Ascending aorta (tissue), 2 donors: ENCODE measurements around the gene ITGA4. TPM values are rescaled to one million over a fixed set of nuclear protein-coding genes. Genes with fewer than 3 reads are reported as not detected.

Experiments
- DNase-seq, 2 donors: peaks; one replicate each; pipeline ENCODE4 v3.0.0-alpha.2; 2019; ENCODE audit warnings: low spot score in 2 of 2
- H3K27ac ChIP-seq, 2 donors: fragments of 200-600 bp; sonication (generic); one replicate each; pipeline ENCODE4 v1.5.1; 2016 to 2017; ENCODE audit warnings: mild to moderate bottlenecking in 1 of 2
- H3K27me3 ChIP-seq: fragments of 200-600 bp; sonication (generic); one replicate; pipeline ENCODE4 v1.5.1; 2017
- H3K36me3 ChIP-seq, 2 donors: fragments of 200-600 bp; sonication (generic); one replicate each; pipeline ENCODE4 v1.5.1; 2016
- H3K4me1 ChIP-seq, 2 donors: fragments of 200-600 bp; sonication (generic); one replicate each; pipeline ENCODE4 v1.5.1; 2016 to 2017; ENCODE audit warnings: mild to moderate bottlenecking in 1 of 2
- H3K4me3 ChIP-seq, 2 donors: fragments of 200-600 bp; sonication (generic); one replicate each; pipeline ENCODE4 v1.5.1; 2016 to 2017; ENCODE audit warnings: mild to moderate bottlenecking in 1 of 2
- H3K9me3 ChIP-seq, 2 donors: fragments of 200-600 bp; sonication (generic); one replicate each; pipeline ENCODE4 v1.5.1; 2016
- intact Hi-C: fragments of 100-400 bp; cut with DNase I; formaldehyde crosslinking; loops from one replicate; pipeline ENCODE4 v1.15.1; 2023
- total RNA-seq: library from RNA; depleted of rRNA; stranded (reverse); fragments of >200 nt; gene quantifications from one replicate; pipeline ENCODE4 v1.1.0, GENCODE V29; 2016
- TF ChIP-seq, protein P1 (sequence below), 3 experiments: fragments of 200-600 bp in 2 of 3; fragments of 450-650 bp in 1 of 3; sonication (generic) in 2 of 3; IDR thresholded peaks; one replicate each; pipeline ENCODE4 v1.5.1; 2016 to 2019; ENCODE audit warnings: antibody characterized with exemption in 3 of 3, mild to moderate bottlenecking in 1 of 3, moderate library complexity in 1 of 3

Gene ITGA4
- total RNA-seq, 1 donor from 2014 or later, result 6.6 TPM

DNA sequence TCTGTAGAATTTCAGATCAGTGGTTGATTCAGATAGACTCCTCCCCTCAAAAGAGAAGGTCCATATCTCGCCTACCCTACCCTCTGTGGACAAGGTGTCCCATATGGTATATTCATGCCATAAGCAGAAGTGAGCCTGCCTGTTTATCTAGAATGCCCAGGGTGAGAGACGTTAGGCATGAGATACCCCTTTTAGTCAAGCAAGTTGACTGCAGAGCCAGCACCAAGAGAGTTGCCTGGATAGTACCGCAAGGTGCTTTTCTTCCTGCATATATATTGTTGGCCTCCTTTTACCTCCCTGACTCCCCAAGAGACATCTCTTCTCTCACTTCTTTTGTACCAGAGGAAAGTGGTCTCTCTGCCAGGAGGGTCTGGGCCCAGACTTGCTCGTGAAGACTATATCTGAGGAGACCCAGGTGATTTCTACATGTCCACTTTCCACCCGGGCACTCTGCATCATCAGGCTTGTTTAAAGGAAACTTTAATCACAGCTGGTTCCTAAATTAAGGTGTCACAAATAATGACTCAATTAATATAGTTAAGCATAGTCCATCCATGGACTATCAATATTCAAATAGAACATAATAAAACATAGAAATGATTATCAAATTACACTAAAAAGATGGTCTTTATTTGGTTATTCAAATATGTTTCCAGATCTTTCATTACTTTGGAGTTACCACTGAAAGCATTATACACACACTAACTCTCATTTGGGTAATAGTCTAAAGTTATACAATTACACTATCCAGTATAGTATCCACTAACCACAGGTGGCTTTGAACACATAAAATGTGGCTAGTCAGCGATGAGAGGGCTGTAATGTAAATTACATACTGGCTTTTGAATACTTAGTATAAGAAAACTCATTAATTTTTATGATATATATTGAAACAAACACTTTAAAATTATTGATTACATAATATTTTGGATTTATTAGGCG lies 4.1 kb downstream of the ITGA4 start:
- Histone ChIP-seq H3K27ac (no peak overlapping the region), H3K36me3 (no peaks in the 10 kb centered on the region), H3K9me3 (no peaks in the 10 kb centered on the region), H3K4me1 (peaks cover 3 to 4% of the 10 kb centered on the region in 2 donors), H3K4me3 (no peak overlapping the region), H3K27me3 (no peaks in the 10 kb centered on the region)
- TF ChIP-seq, protein P1, sequence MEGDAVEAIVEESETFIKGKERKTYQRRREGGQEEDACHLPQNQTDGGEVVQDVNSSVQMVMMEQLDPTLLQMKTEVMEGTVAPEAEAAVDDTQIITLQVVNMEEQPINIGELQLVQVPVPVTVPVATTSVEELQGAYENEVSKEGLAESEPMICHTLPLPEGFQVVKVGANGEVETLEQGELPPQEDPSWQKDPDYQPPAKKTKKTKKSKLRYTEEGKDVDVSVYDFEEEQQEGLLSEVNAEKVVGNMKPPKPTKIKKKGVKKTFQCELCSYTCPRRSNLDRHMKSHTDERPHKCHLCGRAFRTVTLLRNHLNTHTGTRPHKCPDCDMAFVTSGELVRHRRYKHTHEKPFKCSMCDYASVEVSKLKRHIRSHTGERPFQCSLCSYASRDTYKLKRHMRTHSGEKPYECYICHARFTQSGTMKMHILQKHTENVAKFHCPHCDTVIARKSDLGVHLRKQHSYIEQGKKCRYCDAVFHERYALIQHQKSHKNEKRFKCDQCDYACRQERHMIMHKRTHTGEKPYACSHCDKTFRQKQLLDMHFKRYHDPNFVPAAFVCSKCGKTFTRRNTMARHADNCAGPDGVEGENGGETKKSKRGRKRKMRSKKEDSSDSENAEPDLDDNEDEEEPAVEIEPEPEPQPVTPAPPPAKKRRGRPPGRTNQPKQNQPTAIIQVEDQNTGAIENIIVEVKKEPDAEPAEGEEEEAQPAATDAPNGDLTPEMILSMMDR (IDR thresholded peaks at IDR 0.05), result no peak
- DNase-seq, result no peak
- intact Hi-C loops, result no loop called here

DNA sequence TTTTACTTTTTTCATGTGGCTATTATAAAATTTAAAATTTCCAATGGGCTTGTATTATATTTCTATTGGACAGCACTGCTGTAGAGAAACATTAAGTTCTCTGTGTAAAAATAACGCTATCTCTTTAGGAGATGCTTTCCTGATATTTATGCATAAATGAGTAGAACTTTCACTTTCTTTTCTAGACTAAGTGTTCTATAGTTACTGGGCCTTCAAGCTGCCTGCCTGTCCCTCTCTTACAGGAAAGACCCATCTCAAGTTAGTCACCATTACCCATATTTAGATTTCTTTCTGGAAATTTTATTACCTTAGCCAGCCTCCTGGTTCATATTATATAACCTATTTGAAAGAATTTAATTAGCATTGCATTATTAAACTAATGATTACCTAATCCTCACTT lies 4.8 kb downstream of the ITGA4 start:
- Histone ChIP-seq H3K4me3 (no peak overlapping the region), H3K9me3 (no peaks in the 10 kb centered on the region), H3K4me1 (peaks cover 2 to 4% of the 10 kb centered on the region in 2 donors), H3K36me3 (no peaks in the 10 kb centered on the region), H3K27me3 (no peaks in the 10 kb centered on the region), H3K27ac (no peak overlapping the region)
- TF ChIP-seq, protein P1 (IDR thresholded peaks at IDR 0.05), result no peak
- no peak for DNase-seq
- intact Hi-C loops, result no loop called here

DNA sequence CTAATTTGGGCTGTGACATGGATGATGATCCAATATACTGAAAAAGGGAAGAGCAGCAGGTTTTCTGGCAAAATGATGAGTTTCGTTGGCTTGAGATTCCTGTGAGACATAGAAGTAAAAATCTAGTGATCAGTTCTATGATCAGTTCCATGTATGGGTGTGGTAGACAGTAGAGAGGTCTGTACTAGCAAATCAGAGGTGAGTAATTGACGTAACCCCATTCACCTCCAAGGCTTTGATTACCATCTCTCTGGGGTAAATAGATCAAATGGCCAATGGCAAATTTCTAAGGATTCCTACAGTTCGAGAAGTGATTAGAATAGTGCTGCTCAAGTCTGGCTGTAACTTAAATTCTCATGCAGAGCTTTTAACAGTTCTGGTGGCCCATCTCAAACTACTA lies 6.4 kb downstream of the ITGA4 start:
- H3K9me3 ChIP-seq, result no peaks in the 10 kb centered on the region
- no peak for DNase-seq
- no peak overlapping the region for H3K4me3 ChIP-seq
- H3K27me3 ChIP-seq, result no peaks in the 10 kb centered on the region
- H3K36me3 ChIP-seq, result no peaks in the 10 kb centered on the region
- TF ChIP-seq, protein P1 (IDR thresholded peaks at IDR 0.05), result no peak
- H3K27ac ChIP-seq, result no peak overlapping the region
- intact Hi-C loops, result no loop called here
- H3K4me1 ChIP-seq, result no peaks in the 10 kb centered on the region

DNA sequence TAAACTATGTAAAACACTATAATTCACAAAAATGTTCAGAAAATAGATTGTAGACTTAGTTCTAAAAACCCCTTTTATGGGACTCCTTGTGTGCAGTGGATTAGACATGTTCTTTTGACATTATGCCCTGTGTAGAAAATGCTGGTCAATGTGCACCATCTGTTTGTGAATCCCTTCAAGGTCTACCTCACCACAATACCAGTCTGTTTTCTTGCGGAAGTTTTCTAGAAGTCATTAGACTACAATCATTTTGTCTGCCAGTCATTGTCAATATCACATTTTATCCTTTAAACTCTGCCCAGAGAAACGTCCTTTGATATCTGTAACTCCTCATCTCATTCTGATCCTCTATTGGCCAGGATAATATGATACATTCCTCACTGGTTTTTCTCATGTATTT lies 7.8 kb downstream of the ITGA4 start:
- no peaks in the 10 kb centered on the region for H3K4me1 ChIP-seq
- no peaks in the 10 kb centered on the region for H3K36me3 ChIP-seq
- no peak for DNase-seq
- H3K27ac ChIP-seq, result no peak overlapping the region
- H3K9me3 ChIP-seq, result no peaks in the 10 kb centered on the region
- no peak overlapping the region for H3K4me3 ChIP-seq
- no peaks in the 10 kb centered on the region for H3K27me3 ChIP-seq
- TF ChIP-seq, protein P1 (IDR thresholded peaks at IDR 0.05), result no peak
- intact Hi-C loops, result no loop called here

DNA sequence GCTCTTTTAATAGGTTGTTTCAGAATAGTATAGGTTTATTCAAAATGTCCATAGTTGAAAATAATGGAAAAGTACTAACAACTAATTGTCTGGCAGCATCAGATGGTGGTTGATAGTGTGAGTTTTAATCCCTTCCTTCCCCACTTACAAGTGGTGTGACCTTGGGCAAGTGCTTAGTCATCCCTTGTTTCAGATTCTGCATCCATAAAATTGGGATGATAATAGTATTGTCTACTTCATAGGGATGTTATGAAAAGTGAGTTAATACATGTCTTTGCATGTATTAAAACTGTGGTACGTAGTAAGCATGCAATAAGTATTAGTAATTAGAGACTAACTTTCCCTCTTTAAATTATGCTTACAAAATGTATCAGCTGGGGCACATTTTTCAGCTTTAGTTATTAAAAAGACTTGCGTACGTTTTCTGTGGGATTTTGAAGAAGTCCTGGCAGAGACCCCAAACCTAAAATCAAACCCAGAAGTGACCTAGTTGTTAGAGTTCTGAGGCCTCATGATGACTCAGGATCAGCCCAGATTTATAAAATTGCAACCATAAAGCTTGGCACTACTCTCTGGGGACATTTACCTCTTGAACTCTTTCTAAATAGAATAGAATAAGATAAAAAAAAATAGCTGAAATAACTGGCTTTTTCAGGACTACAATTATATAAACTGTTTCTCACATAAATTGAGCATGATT lies 8.6 kb downstream of the ITGA4 start:
- no peak overlapping the region for H3K4me3 ChIP-seq
- TF ChIP-seq, protein P1 (IDR thresholded peaks at IDR 0.05), result no peak
- no peak overlapping the region for H3K27ac ChIP-seq
- H3K27me3 ChIP-seq, result no peaks in the 10 kb centered on the region
- no peaks in the 10 kb centered on the region for H3K9me3 ChIP-seq
- H3K4me1 ChIP-seq, result no peaks in the 10 kb centered on the region
- H3K36me3 ChIP-seq, result no peaks in the 10 kb centered on the region
- no peak for DNase-seq
- intact Hi-C loops, result no loop called here
